Mesenchymal stem cell (in vitro differentiated cells and primary cell): ENCODE data around the gene NXPH4.

ENCODE experiments used
- DNase-seq: peaks from one replicate; pipeline ENCODE4 v3.0.0-alpha.2; 2013
- H2AFZ ChIP-seq: one replicate; pipeline ENCODE4 v1.6.1; 2013; ENCODE audit warnings: low read depth, mild to moderate bottlenecking, control low read depth, inconsistent platforms, low read length, moderate library complexity
- H2AK5ac ChIP-seq: 2 replicates; pipeline ENCODE4 v1.6.1; 2013; ENCODE audit warnings: low read length, moderate library complexity, mild to moderate bottlenecking, inconsistent platforms; ENCODE audit not compliant: severe bottlenecking
- H2BK120ac ChIP-seq: one replicate; pipeline ENCODE4 v1.6.1; 2013; ENCODE audit warnings: low read depth, mild to moderate bottlenecking, inconsistent platforms, low read length, moderate library complexity
- H2BK12ac ChIP-seq, 2 experiments: one replicate each; pipeline ENCODE4 v1.6.1; 2013; ENCODE audit warnings: inconsistent platforms in 2 of 2, low read length in 2 of 2, mild to moderate bottlenecking in 2 of 2, moderate library complexity in 2 of 2, control low read depth in 1 of 2
- H2BK15ac ChIP-seq: one replicate; pipeline ENCODE4 v1.6.1; 2013; ENCODE audit warnings: mild to moderate bottlenecking, low read depth, inconsistent platforms; ENCODE audit not compliant: poor library complexity, severe bottlenecking
- H2BK5ac ChIP-seq: 2 replicates; pipeline ENCODE4 v1.6.1; 2013; ENCODE audit warnings: low read depth, mild to moderate bottlenecking, low read length, control low read depth, inconsistent platforms; ENCODE audit not compliant: poor library complexity, severe bottlenecking
- H3K14ac ChIP-seq, 2 experiments: one replicate each; pipeline ENCODE4 v1.6.1; 2013; ENCODE audit warnings: inconsistent platforms in 2 of 2, low read length in 2 of 2, control low read depth in 1 of 2, mild to moderate bottlenecking in 1 of 2, moderate library complexity in 1 of 2
- H3K18ac ChIP-seq, 2 experiments: one replicate each; pipeline ENCODE4 v1.6.1; 2013; ENCODE audit warnings: inconsistent platforms in 2 of 2, low read length in 2 of 2, control low read depth in 1 of 2, low read depth in 1 of 2, mild to moderate bottlenecking in 1 of 2
- H3K23ac ChIP-seq, 2 experiments: one replicate each; pipeline ENCODE4 v1.6.1; 2013; ENCODE audit warnings: inconsistent platforms in 2 of 2, low read length in 2 of 2, mild to moderate bottlenecking in 2 of 2, moderate library complexity in 2 of 2, control low read depth in 1 of 2
- H3K27ac ChIP-seq: 2 replicates; pipeline ENCODE4 v1.5.1; 2013; ENCODE audit warnings: mild to moderate bottlenecking, moderate library complexity, low read length, control low read depth, inconsistent platforms; ENCODE audit not compliant: poor library complexity, severe bottlenecking
- H3K27me3 ChIP-seq, 2 experiments: 2 replicates each; pipeline versions ENCODE4 v1.6.1 to v1.7.0; 2013; ENCODE audit warnings: low read length in 2 of 2, mild to moderate bottlenecking in 2 of 2, moderate library complexity in 2 of 2, control low read depth in 1 of 2, inconsistent platforms in 1 of 2; ENCODE audit not compliant: control insufficient read depth in 1 of 2, insufficient read depth in 1 of 2
- H3K36me3 ChIP-seq, 2 experiments: 2 replicates each; pipeline versions ENCODE4 v1.6.1 to v1.7.0; 2013; ENCODE audit warnings: low read length in 2 of 2, control low read depth in 1 of 2, inconsistent platforms in 1 of 2, low read depth in 1 of 2, mild to moderate bottlenecking in 1 of 2; ENCODE audit not compliant: insufficient read depth in 2 of 2, control insufficient read depth in 1 of 2
- H3K4ac ChIP-seq, 2 experiments: one replicate each; pipeline ENCODE4 v1.6.1; 2013; ENCODE audit warnings: inconsistent platforms in 2 of 2, low read length in 2 of 2, mild to moderate bottlenecking in 2 of 2, moderate library complexity in 2 of 2, control low read depth in 1 of 2, low read depth in 1 of 2
- H3K4me1 ChIP-seq: 2 replicates; pipeline ENCODE4 v1.6.1; 2013; ENCODE audit warnings: low read depth, low read length, control low read depth; ENCODE audit not compliant: control insufficient read depth, insufficient read depth
- H3K4me2 ChIP-seq: 2 replicates; pipeline ENCODE4 v1.6.1; 2013; ENCODE audit warnings: low read length, mild to moderate bottlenecking, inconsistent platforms; ENCODE audit not compliant: poor library complexity, severe bottlenecking
- H3K4me3 ChIP-seq, 2 experiments: 2 replicates each; pipeline versions ENCODE4 v1.5.1 to v1.7.0; 2013; ENCODE audit warnings: low read length in 2 of 2, mild to moderate bottlenecking in 2 of 2, control low read depth in 1 of 2, low read depth in 1 of 2; ENCODE audit not compliant: insufficient read depth in 1 of 2
- H3K79me1 ChIP-seq: replicated peaks from 2 replicates; pipeline ENCODE4 v1.6.1; 2013; ENCODE audit warnings: mild to moderate bottlenecking, control low read depth, low read length, inconsistent platforms; ENCODE audit not compliant: poor library complexity, severe bottlenecking
- H3K9ac ChIP-seq: 2 replicates; pipeline ENCODE4 v1.7.0; 2013; ENCODE audit warnings: mild to moderate bottlenecking, low read length, moderate library complexity
- H3K9me3 ChIP-seq: 2 replicates; pipeline ENCODE4 v1.7.0; 2013; ENCODE audit warnings: mild to moderate bottlenecking, low read length; ENCODE audit not compliant: control insufficient read depth
- H4K8ac ChIP-seq: one replicate; pipeline ENCODE4 v1.6.1; 2013; ENCODE audit warnings: inconsistent platforms, mild to moderate bottlenecking, low read length, moderate library complexity
- H4K91ac ChIP-seq: one replicate; pipeline ENCODE4 v1.6.1; 2013; ENCODE audit warnings: mild to moderate bottlenecking, low read length, inconsistent platforms
- WGBS: methylation state at CpG from one replicate; pipeline ENCODE4 v1.1.7; 2013; ENCODE audit warnings: mixed read lengths; 5-methylcytosine and 5-hydroxymethylcytosine counted together

Gene NXPH4

DNA sequence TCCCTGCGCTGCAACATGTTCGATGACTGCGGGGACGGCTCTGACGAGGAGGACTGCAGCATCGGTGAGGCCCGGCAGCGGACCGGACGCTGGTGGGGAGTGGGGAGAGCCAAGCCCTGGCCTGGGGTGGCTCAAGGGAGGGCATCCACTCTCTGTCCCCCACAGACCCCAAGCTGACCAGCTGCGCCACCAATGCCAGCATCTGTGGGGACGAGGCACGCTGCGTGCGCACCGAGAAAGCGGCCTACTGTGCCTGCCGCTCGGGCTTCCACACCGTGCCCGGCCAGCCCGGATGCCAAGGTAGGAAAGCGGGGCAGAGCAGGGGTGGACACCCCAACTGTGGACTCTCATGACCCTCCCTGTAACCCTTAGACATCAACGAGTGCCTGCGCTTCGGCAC lies 11.4 kb upstream of the NXPH4 start:
- WGBS, result 98% methylated on average over 20 of the region's 26 CpGs

GRCh38 chr12:57205931-57206330 lies 10.7 kb upstream of the NXPH4 start:
- Histone ChIP-seq H3K79me1 (peaks cover 5% of the 10 kb centered on the region), H3K9ac (no peak overlapping the region), H3K27ac (no peak overlapping the region), H2BK120ac (no peak overlapping the region), H4K91ac (no peak overlapping the region), H3K36me3 (peaks cover 95 to 97% of the 10 kb centered on the region in 2 experiments), H3K23ac (no peak overlapping the region), H4K8ac (no peak overlapping the region), H3K4ac (no peak overlapping the region), H3K18ac (no peak overlapping the region), H3K4me2 (no peak overlapping the region), H2BK15ac (no peak overlapping the region), H3K14ac (no peak overlapping the region), H2BK5ac (no peak overlapping the region), H3K4me1 (peaks cover 1% of the 10 kb centered on the region), H3K9me3 (no peaks in the 10 kb centered on the region), H3K27me3 (no peaks in the 10 kb centered on the region), H2BK12ac (no peak overlapping the region), H2AK5ac (no peak overlapping the region), H2AFZ (no peak overlapping the region), H3K4me3 (no peak overlapping the region)
- 95% methylated on average over 7 of the region's 7 CpGs for WGBS
- DNase-seq, result no peak

More for the DNA sequence above, 11.4 kb upstream of the NXPH4 start:
- no peak overlapping the region for H3K4ac ChIP-seq
- H3K9ac ChIP-seq, result no peak overlapping the region
- no peak overlapping the region for H4K8ac ChIP-seq
- H3K4me3 ChIP-seq, result peak overlapping the region in 1 of 2 experiments; percentile 34
- H3K18ac ChIP-seq, result no peak overlapping the region
- no peak overlapping the region for H2BK15ac ChIP-seq
- H2AK5ac ChIP-seq, result no peak overlapping the region
- peaks cover 5% of the 10 kb centered on the region for H3K79me1 ChIP-seq
- no peaks in the 10 kb centered on the region for H3K9me3 ChIP-seq
- no peak overlapping the region for H4K91ac ChIP-seq
- no peak overlapping the region for H3K23ac ChIP-seq
- no peak overlapping the region for H2AFZ ChIP-seq
- H2BK120ac ChIP-seq, result no peak overlapping the region
- H2BK12ac ChIP-seq, result no peak overlapping the region
- H3K4me2 ChIP-seq, result no peak overlapping the region
- H3K27ac ChIP-seq, result no peak overlapping the region
- H3K36me3 ChIP-seq, result peaks cover 95 to 97% of the 10 kb centered on the region in 2 experiments
- no peak overlapping the region for H3K14ac ChIP-seq
- peaks cover 1% of the 10 kb centered on the region for H3K4me1 ChIP-seq
- no peak for DNase-seq
- H3K27me3 ChIP-seq, result no peaks in the 10 kb centered on the region
- no peak overlapping the region for H2BK5ac ChIP-seq

DNA sequence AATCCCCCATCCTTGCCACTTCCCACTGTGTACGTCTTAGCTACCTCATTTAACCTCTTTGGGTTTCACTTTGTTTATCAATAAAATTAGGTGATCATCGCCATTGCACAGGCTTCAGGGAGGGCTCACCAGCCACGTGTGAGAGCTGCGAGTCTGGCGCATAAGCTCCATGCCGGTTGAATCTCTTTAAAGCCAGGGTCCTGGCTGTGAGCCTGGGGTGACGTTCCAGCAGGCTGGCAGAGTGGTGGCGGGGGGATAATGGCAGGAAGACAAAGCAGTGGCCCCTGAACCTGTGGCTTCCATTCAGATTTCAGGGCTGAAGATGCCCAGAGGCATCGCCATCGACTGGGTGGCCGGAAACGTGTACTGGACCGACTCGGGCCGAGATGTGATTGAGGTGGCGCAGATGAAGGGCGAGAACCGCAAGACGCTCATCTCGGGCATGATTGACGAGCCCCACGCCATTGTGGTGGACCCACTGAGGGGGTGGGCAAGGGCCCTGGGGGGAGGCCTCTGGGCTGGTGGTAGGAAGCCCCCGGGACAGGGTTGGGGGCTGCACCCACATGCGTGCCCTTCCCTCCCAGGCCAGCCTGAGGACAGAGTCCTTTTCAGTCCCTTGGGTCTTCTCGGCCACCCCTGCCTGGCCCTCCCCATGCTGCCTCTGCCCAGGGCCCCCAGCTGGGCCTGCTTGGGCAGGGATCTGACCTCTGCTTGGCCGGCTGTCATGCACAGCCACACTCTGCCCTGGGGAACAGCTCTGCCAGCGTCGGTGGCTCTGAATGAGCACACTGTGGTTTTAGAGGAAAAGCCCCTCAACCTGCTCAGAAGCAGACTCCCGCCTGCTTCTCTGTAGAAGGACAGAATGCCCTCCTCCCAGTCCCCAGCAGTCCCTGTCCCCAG lies 8.6 kb upstream of the NXPH4 start:
- Histone ChIP-seq H3K4me1 (peaks cover 8% of the 10 kb centered on the region), H3K4ac (no peak overlapping the region), H3K27me3 (no peaks in the 10 kb centered on the region), H4K8ac (no peak overlapping the region), H3K4me3 (no peak overlapping the region), H2AFZ (no peak overlapping the region), H3K23ac (no peak overlapping the region), H3K18ac (no peak overlapping the region), H3K79me1 (peaks cover 1% of the 10 kb centered on the region), H3K9ac (peak overlapping the region; percentile 11), H2AK5ac (no peak overlapping the region), H2BK12ac (no peak overlapping the region), H3K36me3 (peaks cover 96 to 97% of the 10 kb centered on the region in 2 experiments), H4K91ac (no peak overlapping the region), H2BK5ac (no peak overlapping the region), H3K14ac (no peak overlapping the region), H2BK15ac (no peak overlapping the region), H3K4me2 (no peak overlapping the region), H2BK120ac (no peak overlapping the region), H3K9me3 (no peaks in the 10 kb centered on the region), H3K27ac (no peak overlapping the region)
- DNase-seq, result no peak
- WGBS, result 95% methylated on average over 29 of the region's 29 CpGs

- 93% methylated on average over 21 of the region's 22 CpGs for WGBS
- no peak overlapping the region for H2BK5ac ChIP-seq
- no peak for DNase-seq
Measured at GRCh38 chr12:57208631-57209282, 7.8 kb upstream of the NXPH4 start.

More at GRCh38 chr12:57208631-57209282, 7.8 kb upstream of the NXPH4 start:
- Histone ChIP-seq H3K9ac (peak overlapping the region; percentile 11), H2BK12ac (no peak overlapping the region), H3K4me1 (peaks cover 9% of the 10 kb centered on the region), H3K79me1 (no peaks in the 10 kb centered on the region), H3K9me3 (no peaks in the 10 kb centered on the region), H3K36me3 (peaks cover 92 to 94% of the 10 kb centered on the region in 2 experiments), H3K4ac (no peak overlapping the region), H3K18ac (no peak overlapping the region), H3K4me3 (no peak overlapping the region), H4K91ac (no peak overlapping the region), H2BK15ac (no peak overlapping the region), H2AFZ (no peak overlapping the region), H3K14ac (no peak overlapping the region), H2AK5ac (no peak overlapping the region), H2BK120ac (no peak overlapping the region), H3K27ac (no peak overlapping the region), H3K4me2 (no peak overlapping the region), H3K23ac (no peak overlapping the region), H3K27me3 (no peaks in the 10 kb centered on the region), H4K8ac (no peak overlapping the region)
